DND-41 (cell line): ENCODE data around the gene PHF13.
A peak's percentile ranks its signal among the peaks of the same experiment; 100 is the strongest.

Source experiments
- ATAC-seq: fragments of 200-7000 bp; cut with Tn5 transposase; 3 replicates; pipeline ENCODE4 v1.9.1; 2021; ENCODE audit warnings: low read depth; ENCODE audit not compliant: insufficient read depth
- DNase-seq: peaks from one replicate; pipeline ENCODE4 v3.0.0-alpha.2; 2020
- H2AFZ ChIP-seq: 2 replicates; pipeline ENCODE4 v1.6.0; 2012; ENCODE audit warnings: low read depth, low read length
- H3K27ac ChIP-seq: 2 replicates; pipeline ENCODE4 v1.5.1; 2012; ENCODE audit warnings: low read length, inconsistent platforms
- H3K27me3 ChIP-seq: fragments of 200-600 bp; sonication (generic); 2 replicates; pipeline ENCODE4 v1.6.0; 2012; ENCODE audit warnings: low read length, mild to moderate bottlenecking, inconsistent platforms; ENCODE audit not compliant: insufficient read depth, poor library complexity
- H3K36me3 ChIP-seq: 2 replicates; pipeline ENCODE4 v1.5.1; 2012; ENCODE audit warnings: low read length, inconsistent platforms; ENCODE audit not compliant: insufficient read depth
- H3K4me1 ChIP-seq: 2 replicates; pipeline ENCODE4 v1.5.1; 2012; ENCODE audit warnings: mild to moderate bottlenecking, low read length; ENCODE audit not compliant: insufficient read depth
- H3K4me2 ChIP-seq: 2 replicates; pipeline ENCODE4 v1.6.0; 2012; ENCODE audit warnings: mild to moderate bottlenecking, moderate library complexity, low read length, inconsistent platforms; ENCODE audit not compliant: insufficient read depth
- H3K4me3 ChIP-seq, 2 experiments: fragments of 200-600 bp in 1 of 2; shearing (Covaris generic) in 1 of 2; 2 replicates each; pipeline ENCODE4 v1.5.1; 2012 to 2016; ENCODE audit warnings: inconsistent platforms in 2 of 2, low read length in 2 of 2, mild to moderate bottlenecking in 2 of 2, low read depth in 1 of 2, moderate library complexity in 1 of 2
- H3K79me2 ChIP-seq: 2 replicates; pipeline ENCODE4 v1.6.0; 2012; ENCODE audit warnings: low read length, inconsistent platforms; ENCODE audit not compliant: insufficient read depth
- H3K9ac ChIP-seq: 2 replicates; pipeline ENCODE4 v1.6.0; 2012; ENCODE audit warnings: low read depth, mild to moderate bottlenecking, inconsistent platforms, low read length, moderate library complexity
- H3K9me3 ChIP-seq: 2 replicates; pipeline ENCODE4 v1.5.1; 2012; ENCODE audit warnings: low read length, moderate library complexity, mild to moderate bottlenecking, inconsistent platforms; ENCODE audit not compliant: insufficient read depth, severe bottlenecking
- H4K20me1 ChIP-seq: 2 replicates; pipeline ENCODE4 v1.6.0; 2012; ENCODE audit warnings: low read length; ENCODE audit not compliant: insufficient read depth
- EZH2 ChIP-seq: IDR thresholded peaks from 3 replicates; pipeline ENCODE4 v1.6.1; 2012; ENCODE audit warnings: borderline replicate concordance, low read depth, mild to moderate bottlenecking, moderate library complexity, low read length, inconsistent platforms; ENCODE audit not compliant: severe bottlenecking
- TF ChIP-seq, protein P1 (sequence below): IDR thresholded peaks from 2 replicates; pipeline ENCODE4 v1.5.1; 2012; ENCODE audit warnings: borderline replicate concordance, low read length, moderate library complexity, mild to moderate bottlenecking; ENCODE audit not compliant: poor library complexity, severe bottlenecking; ENCODE audit errors: extremely low read depth

Gene PHF13

DNA sequence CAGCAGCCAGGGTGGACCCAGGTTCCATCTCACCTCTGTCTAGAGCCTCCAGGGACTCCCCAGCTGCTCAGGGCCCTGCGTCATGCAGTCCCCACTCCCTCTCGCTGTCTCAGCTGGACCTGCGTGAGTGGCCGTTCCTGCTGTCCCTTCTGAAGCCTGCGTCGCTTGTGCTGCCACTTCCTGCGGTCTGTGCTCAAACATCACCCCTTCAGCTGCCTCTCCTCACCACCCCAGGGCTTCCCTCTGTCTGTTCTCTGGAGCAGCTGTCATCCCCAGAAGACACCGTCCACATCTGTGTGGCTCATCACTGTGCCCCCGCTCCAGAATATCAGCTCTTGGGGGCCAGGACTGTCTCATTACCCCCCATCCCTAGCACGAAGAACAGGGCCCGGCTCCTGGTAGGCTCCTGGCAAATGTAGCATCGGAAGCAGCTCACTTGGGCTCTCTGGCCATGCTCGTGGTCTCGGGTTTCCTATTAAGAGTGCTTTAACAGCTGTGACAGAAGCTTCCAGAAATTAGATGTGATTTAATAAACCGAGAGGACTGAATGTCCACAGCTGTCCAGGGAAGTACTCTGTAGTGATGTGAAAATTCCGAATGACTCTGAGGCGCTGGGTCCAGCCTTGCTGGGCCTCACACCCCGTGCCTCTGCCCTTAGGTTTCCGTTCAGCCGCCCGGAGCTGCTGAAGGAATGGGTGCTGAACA, 14.5 kb downstream of the PHF13 start:
- Histone ChIP-seq H3K4me2 (0 out of 2 replicates have a peak overlapping the region, but pooled peaks have one; percentile 76), H2AFZ (no peak overlapping the region), H3K36me3 (peaks cover 72% of the 10 kb centered on the region), H3K27ac (no peak overlapping the region), H3K27me3 (no peaks in the 10 kb centered on the region), H3K4me3 (no peak overlapping the region), H3K9me3 (no peaks in the 10 kb centered on the region), H4K20me1 (peaks cover 54% of the 10 kb centered on the region), H3K9ac (no peak overlapping the region), H3K4me1 (peaks cover 25% of the 10 kb centered on the region), H3K79me2 (peaks cover 49% of the 10 kb centered on the region)
- no peak for TF ChIP-seq EZH2
- TF ChIP-seq, protein P1, sequence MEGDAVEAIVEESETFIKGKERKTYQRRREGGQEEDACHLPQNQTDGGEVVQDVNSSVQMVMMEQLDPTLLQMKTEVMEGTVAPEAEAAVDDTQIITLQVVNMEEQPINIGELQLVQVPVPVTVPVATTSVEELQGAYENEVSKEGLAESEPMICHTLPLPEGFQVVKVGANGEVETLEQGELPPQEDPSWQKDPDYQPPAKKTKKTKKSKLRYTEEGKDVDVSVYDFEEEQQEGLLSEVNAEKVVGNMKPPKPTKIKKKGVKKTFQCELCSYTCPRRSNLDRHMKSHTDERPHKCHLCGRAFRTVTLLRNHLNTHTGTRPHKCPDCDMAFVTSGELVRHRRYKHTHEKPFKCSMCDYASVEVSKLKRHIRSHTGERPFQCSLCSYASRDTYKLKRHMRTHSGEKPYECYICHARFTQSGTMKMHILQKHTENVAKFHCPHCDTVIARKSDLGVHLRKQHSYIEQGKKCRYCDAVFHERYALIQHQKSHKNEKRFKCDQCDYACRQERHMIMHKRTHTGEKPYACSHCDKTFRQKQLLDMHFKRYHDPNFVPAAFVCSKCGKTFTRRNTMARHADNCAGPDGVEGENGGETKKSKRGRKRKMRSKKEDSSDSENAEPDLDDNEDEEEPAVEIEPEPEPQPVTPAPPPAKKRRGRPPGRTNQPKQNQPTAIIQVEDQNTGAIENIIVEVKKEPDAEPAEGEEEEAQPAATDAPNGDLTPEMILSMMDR = no peak
- no peak for DNase-seq
- no peak for ATAC-seq

DNA sequence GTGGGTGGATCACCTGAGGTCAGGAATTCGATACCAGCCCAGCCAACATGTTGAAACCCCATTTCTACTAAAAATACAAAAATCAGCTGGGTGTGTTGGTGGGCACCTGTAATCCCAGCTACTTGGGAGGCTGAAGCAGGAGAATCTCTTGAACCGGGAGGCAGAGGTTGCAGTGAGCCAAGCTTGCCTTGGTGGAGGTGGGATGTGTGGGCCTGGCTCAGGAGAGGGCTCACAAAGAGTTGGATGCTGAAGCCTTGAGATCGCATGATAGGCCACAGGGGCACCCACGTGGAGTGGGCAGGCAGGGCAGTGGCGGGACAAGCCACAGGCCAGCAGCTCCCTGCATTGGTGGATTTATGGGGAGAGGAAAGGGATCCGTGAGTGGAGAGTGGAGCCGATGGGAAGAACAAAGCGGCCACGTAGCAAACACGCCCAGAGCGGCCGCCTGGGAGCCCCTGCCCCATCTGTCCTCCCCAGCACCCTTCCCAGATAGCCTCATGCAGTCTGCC, 15.5 kb downstream of the PHF13 start:
- Histone ChIP-seq H3K36me3 (peaks cover 73% of the 10 kb centered on the region), H3K4me1 (peaks cover 25% of the 10 kb centered on the region), H3K27me3 (no peaks in the 10 kb centered on the region), H3K4me3 (no peak overlapping the region), H3K79me2 (peaks cover 49% of the 10 kb centered on the region), H3K4me2 (no peak overlapping the region), H4K20me1 (peaks cover 51% of the 10 kb centered on the region), H3K9ac (no peak overlapping the region), H3K27ac (no peak overlapping the region), H3K9me3 (no peaks in the 10 kb centered on the region), H2AFZ (no peak overlapping the region)
- TF ChIP-seq, protein P1 = no peak
- TF ChIP-seq EZH2 = no peak
- DNase-seq = no peak
- ATAC-seq = no peak

DNA sequence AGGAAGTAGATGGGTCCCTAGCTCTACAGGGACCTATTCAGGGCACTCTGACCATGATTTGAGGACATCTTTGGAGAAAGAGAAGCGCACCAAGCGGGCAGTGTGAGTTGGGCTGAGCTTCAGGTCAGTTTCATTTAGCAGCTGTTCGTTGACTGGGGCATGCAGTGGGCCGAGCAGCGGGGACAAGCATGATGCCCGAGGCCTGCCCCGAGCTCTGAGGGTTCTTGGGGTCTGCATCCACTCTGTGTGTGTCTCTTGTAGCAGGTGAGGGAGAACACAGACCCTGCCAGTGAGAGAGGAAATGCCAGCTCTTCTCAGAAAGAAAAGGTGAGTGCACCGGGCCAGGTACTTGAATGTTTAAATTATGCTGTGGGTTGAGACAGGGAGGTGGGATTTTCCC, 16.5 kb downstream of the PHF13 start:
- Histone ChIP-seq H4K20me1 (peaks cover 51% of the 10 kb centered on the region), H2AFZ (no peak overlapping the region), H3K27me3 (no peaks in the 10 kb centered on the region), H3K27ac (no peak overlapping the region), H3K4me3 (no peak overlapping the region), H3K79me2 (peaks cover 44% of the 10 kb centered on the region), H3K9ac (no peak overlapping the region), H3K4me2 (no peak overlapping the region), H3K36me3 (peaks cover 78% of the 10 kb centered on the region), H3K4me1 (peaks cover 20% of the 10 kb centered on the region), H3K9me3 (no peaks in the 10 kb centered on the region)
- DNase-seq (no peak), ATAC-seq (no peak)
- no peak for TF ChIP-seq EZH2
- TF ChIP-seq, protein P1 = no peak
